ENCODE measurements around the gene USH2A.

DNA sequence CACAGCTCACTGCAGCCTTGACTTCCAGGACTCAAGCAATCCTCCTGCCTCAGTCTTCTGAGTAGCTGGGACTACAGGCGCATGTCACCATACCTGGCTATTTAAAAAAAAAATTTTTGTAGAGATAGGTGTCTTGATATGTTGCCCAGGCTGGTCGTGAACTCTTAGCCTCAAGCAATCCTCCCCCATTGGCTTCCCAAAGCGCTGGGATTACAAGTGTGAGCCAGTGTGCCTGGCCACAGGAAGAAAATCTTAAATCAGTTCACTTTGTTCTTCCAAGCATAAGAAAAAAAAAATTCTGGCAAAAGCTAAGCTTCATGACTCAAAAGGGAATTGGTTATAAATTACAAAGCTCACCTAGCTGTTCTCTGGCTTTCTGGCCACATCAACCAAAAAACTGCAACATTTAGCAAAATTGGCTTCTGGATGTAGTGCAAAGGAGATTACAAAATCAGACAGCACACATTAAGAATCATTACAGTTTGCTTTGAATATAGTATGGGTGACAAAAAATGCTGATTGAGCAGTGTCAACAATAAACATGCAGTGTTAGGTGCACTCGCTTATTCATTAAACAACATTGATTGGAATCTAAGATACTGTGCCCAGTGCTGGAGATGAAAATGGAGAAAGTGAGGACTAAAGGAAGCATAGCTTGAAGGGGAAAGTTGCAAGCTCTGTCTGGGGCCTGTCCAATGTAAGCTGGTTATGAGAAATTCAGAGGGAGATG, 779.5 kb downstream of the USH2A start:
- TF ChIP-seq, protein P1, sequence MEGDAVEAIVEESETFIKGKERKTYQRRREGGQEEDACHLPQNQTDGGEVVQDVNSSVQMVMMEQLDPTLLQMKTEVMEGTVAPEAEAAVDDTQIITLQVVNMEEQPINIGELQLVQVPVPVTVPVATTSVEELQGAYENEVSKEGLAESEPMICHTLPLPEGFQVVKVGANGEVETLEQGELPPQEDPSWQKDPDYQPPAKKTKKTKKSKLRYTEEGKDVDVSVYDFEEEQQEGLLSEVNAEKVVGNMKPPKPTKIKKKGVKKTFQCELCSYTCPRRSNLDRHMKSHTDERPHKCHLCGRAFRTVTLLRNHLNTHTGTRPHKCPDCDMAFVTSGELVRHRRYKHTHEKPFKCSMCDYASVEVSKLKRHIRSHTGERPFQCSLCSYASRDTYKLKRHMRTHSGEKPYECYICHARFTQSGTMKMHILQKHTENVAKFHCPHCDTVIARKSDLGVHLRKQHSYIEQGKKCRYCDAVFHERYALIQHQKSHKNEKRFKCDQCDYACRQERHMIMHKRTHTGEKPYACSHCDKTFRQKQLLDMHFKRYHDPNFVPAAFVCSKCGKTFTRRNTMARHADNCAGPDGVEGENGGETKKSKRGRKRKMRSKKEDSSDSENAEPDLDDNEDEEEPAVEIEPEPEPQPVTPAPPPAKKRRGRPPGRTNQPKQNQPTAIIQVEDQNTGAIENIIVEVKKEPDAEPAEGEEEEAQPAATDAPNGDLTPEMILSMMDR (IDR thresholded peaks at IDR 0.05): no peak
- no peak for TF ChIP-seq POLR2A (IDR thresholded peaks at IDR 0.05)
